PFSK-1 (cell line): Measurements from ENCODE around the gene PRIMPOL.

Experiments
- FOXP2 ChIP-seq: optimal IDR thresholded peaks from 2 replicates; pipeline ENCODE3; 2011; ENCODE audit warnings: borderline replicate concordance, control low read depth, inconsistent platforms; ENCODE audit not compliant: insufficient read depth; ENCODE audit errors: extremely low read length, extremely low read depth
- POLR2AphosphoS5 ChIP-seq: IDR thresholded peaks from 2 replicates; pipeline ENCODE4 v1.6.1; 2012; ENCODE audit warnings: low read depth, mild to moderate bottlenecking, control low read depth, low read length, moderate library complexity
- SIN3A ChIP-seq: IDR thresholded peaks from 2 replicates; pipeline ENCODE4 v1.6.1; 2012; ENCODE audit warnings: mild to moderate bottlenecking, low read length, moderate library complexity, borderline replicate concordance; ENCODE audit not compliant: insufficient read depth
- TAF1 ChIP-seq: IDR thresholded peaks from 2 replicates; pipeline ENCODE4 v1.6.1; 2012; ENCODE audit warnings: low read length, control low read depth, borderline replicate concordance; ENCODE audit not compliant: insufficient read depth
- TF ChIP-seq, protein P1 (sequence below), 2 experiments: IDR thresholded peaks; 2 replicates each; pipeline versions ENCODE4 v1.6.1 to v1.8.0; 2011 to 2012; ENCODE audit warnings: low read depth in 2 of 2, low read length in 2 of 2, control low read depth in 1 of 2, inconsistent platforms in 1 of 2, mild to moderate bottlenecking in 1 of 2, moderate library complexity in 1 of 2; ENCODE audit not compliant: insufficient read depth in 1 of 2

The PRIMPOL gene

DNA sequence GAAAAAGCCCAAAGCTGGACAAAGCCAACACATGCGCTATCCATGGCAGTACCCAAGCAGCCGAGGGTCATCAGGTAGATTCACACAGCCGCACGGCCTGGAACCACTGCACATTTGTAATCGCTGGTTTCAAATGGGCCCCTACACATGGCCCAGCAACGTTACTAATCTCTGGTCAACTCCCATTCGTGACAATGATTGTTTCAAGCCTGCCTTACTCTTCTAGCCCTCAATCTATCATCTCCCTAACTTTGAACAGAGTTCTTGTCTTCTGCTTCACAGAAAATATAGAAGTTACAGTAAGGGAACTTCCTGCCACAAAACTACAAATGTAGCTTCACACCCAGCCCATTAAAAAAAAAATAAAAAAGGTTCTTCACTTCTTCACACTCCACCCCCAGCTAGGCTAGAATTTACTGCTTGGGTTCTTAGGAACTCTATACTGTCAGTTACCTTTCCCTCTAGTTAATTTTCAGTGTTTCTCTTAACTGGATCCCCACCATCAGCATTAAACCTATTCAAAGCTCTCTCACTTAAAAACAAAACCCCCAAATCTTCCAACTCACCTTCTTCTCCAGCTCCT is 24.5 kb upstream of the PRIMPOL start:
- TF ChIP-seq POLR2AphosphoS5 (no peak), TAF1 (no peak), FOXP2 (no peak), SIN3A (no peak)
- TF ChIP-seq, protein P1, sequence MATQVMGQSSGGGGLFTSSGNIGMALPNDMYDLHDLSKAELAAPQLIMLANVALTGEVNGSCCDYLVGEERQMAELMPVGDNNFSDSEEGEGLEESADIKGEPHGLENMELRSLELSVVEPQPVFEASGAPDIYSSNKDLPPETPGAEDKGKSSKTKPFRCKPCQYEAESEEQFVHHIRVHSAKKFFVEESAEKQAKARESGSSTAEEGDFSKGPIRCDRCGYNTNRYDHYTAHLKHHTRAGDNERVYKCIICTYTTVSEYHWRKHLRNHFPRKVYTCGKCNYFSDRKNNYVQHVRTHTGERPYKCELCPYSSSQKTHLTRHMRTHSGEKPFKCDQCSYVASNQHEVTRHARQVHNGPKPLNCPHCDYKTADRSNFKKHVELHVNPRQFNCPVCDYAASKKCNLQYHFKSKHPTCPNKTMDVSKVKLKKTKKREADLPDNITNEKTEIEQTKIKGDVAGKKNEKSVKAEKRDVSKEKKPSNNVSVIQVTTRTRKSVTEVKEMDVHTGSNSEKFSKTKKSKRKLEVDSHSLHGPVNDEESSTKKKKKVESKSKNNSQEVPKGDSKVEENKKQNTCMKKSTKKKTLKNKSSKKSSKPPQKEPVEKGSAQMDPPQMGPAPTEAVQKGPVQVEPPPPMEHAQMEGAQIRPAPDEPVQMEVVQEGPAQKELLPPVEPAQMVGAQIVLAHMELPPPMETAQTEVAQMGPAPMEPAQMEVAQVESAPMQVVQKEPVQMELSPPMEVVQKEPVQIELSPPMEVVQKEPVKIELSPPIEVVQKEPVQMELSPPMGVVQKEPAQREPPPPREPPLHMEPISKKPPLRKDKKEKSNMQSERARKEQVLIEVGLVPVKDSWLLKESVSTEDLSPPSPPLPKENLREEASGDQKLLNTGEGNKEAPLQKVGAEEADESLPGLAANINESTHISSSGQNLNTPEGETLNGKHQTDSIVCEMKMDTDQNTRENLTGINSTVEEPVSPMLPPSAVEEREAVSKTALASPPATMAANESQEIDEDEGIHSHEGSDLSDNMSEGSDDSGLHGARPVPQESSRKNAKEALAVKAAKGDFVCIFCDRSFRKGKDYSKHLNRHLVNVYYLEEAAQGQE (IDR thresholded peaks at IDR 0.05; ENCODE audit: insufficient read depth in 1 of 2, low read depth in 2 of 2, low read length in 2 of 2), result no peak

DNA sequence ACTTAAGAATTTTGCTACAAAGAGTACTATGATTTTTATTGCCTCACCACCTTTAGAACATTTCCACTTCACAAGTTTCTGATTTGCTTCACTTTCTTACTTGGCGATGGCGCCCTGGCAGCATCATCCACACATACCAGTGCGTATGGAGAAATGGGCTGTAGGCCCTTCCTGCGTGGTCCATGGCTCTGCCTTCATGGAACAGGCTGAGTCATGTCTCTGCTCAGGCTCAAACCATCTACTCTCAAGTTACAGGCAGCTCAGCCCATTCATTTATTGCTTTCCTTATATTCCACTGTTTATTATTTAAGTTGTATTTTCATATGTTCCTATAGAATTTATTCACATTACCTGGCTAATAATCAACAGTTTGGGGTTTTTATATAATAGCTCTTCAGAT is 21.4 kb upstream of the PRIMPOL start:
- TF ChIP-seq TAF1, result no peak
- TF ChIP-seq POLR2AphosphoS5, result no peak
- TF ChIP-seq, protein P1 (IDR thresholded peaks at IDR 0.05; ENCODE audit: insufficient read depth in 1 of 2, low read depth in 2 of 2, low read length in 2 of 2), result no peak
- no peak for TF ChIP-seq FOXP2
- TF ChIP-seq SIN3A, result no peak

DNA sequence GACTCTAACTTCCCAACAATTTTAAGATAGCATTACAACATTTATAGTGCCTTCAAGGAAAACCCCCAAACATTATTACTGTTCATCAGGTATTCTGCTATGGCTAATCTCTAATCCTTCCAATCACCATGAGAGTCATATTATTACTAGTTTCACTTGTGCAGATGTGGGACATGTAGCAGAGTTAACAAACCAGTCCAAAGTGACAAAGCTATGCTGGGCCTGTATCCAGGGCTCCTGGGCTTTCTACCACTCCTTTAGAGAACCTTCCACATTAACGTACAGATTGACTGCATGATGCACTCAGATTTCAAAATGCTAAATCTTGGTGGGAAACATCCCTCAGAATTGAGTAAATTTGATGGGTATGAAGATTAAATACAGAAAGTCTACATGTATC is 16.7 kb upstream of the PRIMPOL start:
- TF ChIP-seq SIN3A (no peak), TAF1 (no peak), POLR2AphosphoS5 (no peak), FOXP2 (no peak)
- TF ChIP-seq, protein P1 (IDR thresholded peaks at IDR 0.05; ENCODE audit: insufficient read depth in 1 of 2, low read depth in 2 of 2, low read length in 2 of 2), result no peak

DNA sequence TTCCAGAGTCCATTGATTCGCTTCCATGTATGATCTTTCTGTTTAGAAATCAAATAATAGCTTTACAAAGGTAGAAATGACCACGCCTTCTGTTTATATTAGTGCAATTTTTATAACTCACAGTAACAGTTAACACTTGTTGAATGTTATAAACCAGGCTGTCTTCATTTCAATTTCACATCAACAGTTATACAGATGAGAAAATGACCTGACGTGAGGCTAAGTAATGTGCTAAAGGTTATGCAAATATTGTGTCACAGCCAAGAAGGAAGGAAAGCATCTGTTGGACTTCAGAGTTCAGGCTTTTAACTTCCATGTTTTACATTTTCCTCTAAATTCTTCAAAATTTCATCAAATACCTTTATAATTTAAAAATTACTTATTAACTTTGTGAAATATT is 14.2 kb upstream of the PRIMPOL start:
- no peak for TF ChIP-seq SIN3A
- no peak for TF ChIP-seq FOXP2
- TF ChIP-seq TAF1, result no peak
- TF ChIP-seq POLR2AphosphoS5, result no peak
- TF ChIP-seq, protein P1 (IDR thresholded peaks at IDR 0.05; ENCODE audit: insufficient read depth in 1 of 2, low read depth in 2 of 2, low read length in 2 of 2), result no peak

DNA sequence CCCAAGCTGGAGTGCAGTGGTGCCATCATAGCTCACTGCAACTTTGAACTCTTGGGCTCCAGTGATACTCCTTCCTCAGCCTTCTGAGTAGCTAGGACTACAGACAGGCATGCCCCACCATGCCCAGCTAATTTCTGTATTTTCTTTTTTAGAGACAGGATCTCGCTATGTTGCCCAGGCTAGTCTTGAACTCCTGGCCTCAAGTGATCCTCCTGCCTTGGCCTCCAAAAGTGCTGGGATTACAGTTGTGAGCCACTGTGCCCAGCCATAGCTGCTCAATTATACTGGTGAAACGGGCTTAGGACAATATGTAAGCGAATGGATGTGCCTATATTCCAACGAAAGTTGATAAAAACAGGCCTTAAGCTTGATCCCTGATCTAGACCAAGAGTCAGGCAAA is 13.4 kb upstream of the PRIMPOL start:
- TF ChIP-seq, protein P1 (IDR thresholded peaks at IDR 0.05; ENCODE audit: insufficient read depth in 1 of 2, low read depth in 2 of 2, low read length in 2 of 2), result no peak
- TF ChIP-seq POLR2AphosphoS5, result no peak
- TF ChIP-seq TAF1, result no peak
- no peak for TF ChIP-seq SIN3A
- no peak for TF ChIP-seq FOXP2
